OCI-LY3 (cell line): Measurements from ENCODE around the gene CCDC175.
A peak's percentile ranks its signal among the peaks of the same experiment; 100 is the strongest.

Experiments used
- H2AFZ ChIP-seq: fragments of 200-600, 300-600 bp; shearing (Covaris generic); 2 replicates; pipeline ENCODE4 v1.6.0; 2014; ENCODE audit warnings: antibody characterized with exemption, low read depth, low read length
- H3K27ac ChIP-seq: fragments of 200-600, 300-600 bp; sonication (generic); 2 replicates; pipeline ENCODE4 v1.5.1; 2014; ENCODE audit warnings: mild to moderate bottlenecking, low read length, moderate library complexity, mixed read lengths
- H3K27me3 ChIP-seq: fragments of 200-600, 300-600 bp; sonication (generic); 2 replicates; pipeline ENCODE4 v1.6.1; 2014; ENCODE audit warnings: low read depth, low read length, mixed read lengths
- H3K36me3 ChIP-seq: fragments of 200-600, 300-600 bp; sonication (generic); replicated peaks from 2 replicates; pipeline ENCODE3; 2014; ENCODE audit warnings: low read depth, low read length, mixed read lengths
- H3K4me1 ChIP-seq: fragments of 300-600, 200-600 bp; sonication (generic); 2 replicates; pipeline ENCODE4 v1.6.1; 2014; ENCODE audit warnings: low read length, mixed read lengths
- H3K4me2 ChIP-seq: fragments of 200-600, 300-600 bp; sonication (generic); 2 replicates; pipeline ENCODE4 v1.6.1; 2014; ENCODE audit warnings: low read length, mixed read lengths
- H3K4me3 ChIP-seq: fragments of 300-600, 200-600 bp; sonication (generic); 2 replicates; pipeline ENCODE4 v1.5.1; 2014; ENCODE audit warnings: antibody characterized with exemption, mild to moderate bottlenecking, low read length, moderate library complexity
- H3K79me2 ChIP-seq: fragments of 300-600, 200-600 bp; shearing (Covaris generic); 2 replicates; pipeline ENCODE4 v1.6.1; 2014; ENCODE audit warnings: mild to moderate bottlenecking, low read length, mixed read lengths
- H3K9ac ChIP-seq: fragments of 300-600, 200-600 bp; shearing (Covaris generic); 2 replicates; pipeline ENCODE4 v1.6.0; 2014; ENCODE audit warnings: mild to moderate bottlenecking, low read length, moderate library complexity
- H3K9me3 ChIP-seq: fragments of 200-600, 300-600 bp; shearing (Covaris generic); 2 replicates; pipeline ENCODE4 v1.6.1; 2014; ENCODE audit warnings: low read length, mixed read lengths; ENCODE audit not compliant: insufficient read depth
- H4K20me1 ChIP-seq: fragments of 200-600, 300-600 bp; sonication (generic); 2 replicates; pipeline ENCODE4 v1.6.1; 2016; ENCODE audit warnings: low read length, mixed read lengths; ENCODE audit not compliant: insufficient read depth
- EZH2phosphoT487 ChIP-seq: fragments of 200-600 bp; shearing (Covaris generic); IDR thresholded peaks from 2 replicates; pipeline ENCODE4 v1.6.1; 2018; ENCODE audit warnings: antibody characterized with exemption, mixed run types, low read depth
- TF ChIP-seq, protein P1 (sequence below): fragments of 200-600, 300-600 bp; sonication (generic); IDR thresholded peaks from 2 replicates; pipeline ENCODE4 v1.5.1; 2014; ENCODE audit warnings: antibody characterized with exemption, low read length, low read depth

CCDC175 gene

DNA sequence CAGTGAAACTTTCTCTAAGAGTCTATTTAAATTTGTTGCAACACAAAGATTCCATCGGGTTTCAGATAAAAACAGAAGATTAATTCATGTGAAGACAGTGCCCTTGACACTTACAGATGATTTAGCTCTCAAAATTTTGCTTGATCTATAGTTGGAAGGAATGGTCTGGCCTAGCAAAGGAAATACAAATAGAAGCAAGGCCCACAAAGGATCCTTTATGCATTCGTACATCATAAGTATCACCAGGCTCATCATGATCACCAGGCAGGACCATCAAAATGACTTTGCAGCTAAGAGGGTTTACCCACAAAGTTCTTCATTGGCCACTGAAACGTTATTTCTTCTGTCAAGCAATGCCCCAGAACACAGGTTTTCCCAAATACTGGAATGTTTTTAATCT is 67.5 kb downstream of the CCDC175 start:
- no peak overlapping the region for H3K4me2 ChIP-seq
- peaks cover 7% of the 10 kb centered on the region; the same call in 1 of the 2 replicates for H3K27me3 ChIP-seq
- no peaks in the 10 kb centered on the region for H3K9me3 ChIP-seq
- no peaks in the 10 kb centered on the region for H3K79me2 ChIP-seq
- no peaks in the 10 kb centered on the region for H4K20me1 ChIP-seq
- TF ChIP-seq, protein P1, sequence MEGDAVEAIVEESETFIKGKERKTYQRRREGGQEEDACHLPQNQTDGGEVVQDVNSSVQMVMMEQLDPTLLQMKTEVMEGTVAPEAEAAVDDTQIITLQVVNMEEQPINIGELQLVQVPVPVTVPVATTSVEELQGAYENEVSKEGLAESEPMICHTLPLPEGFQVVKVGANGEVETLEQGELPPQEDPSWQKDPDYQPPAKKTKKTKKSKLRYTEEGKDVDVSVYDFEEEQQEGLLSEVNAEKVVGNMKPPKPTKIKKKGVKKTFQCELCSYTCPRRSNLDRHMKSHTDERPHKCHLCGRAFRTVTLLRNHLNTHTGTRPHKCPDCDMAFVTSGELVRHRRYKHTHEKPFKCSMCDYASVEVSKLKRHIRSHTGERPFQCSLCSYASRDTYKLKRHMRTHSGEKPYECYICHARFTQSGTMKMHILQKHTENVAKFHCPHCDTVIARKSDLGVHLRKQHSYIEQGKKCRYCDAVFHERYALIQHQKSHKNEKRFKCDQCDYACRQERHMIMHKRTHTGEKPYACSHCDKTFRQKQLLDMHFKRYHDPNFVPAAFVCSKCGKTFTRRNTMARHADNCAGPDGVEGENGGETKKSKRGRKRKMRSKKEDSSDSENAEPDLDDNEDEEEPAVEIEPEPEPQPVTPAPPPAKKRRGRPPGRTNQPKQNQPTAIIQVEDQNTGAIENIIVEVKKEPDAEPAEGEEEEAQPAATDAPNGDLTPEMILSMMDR = no peak
- no peak for TF ChIP-seq EZH2phosphoT487
- H2AFZ ChIP-seq = no peak overlapping the region
- peaks cover 4% of the 10 kb centered on the region for H3K36me3 ChIP-seq
- no peak overlapping the region for H3K4me3 ChIP-seq
- no peak overlapping the region for H3K9ac ChIP-seq
- H3K27ac ChIP-seq = no peak overlapping the region
- H3K4me1 ChIP-seq = no peaks in the 10 kb centered on the region

DNA sequence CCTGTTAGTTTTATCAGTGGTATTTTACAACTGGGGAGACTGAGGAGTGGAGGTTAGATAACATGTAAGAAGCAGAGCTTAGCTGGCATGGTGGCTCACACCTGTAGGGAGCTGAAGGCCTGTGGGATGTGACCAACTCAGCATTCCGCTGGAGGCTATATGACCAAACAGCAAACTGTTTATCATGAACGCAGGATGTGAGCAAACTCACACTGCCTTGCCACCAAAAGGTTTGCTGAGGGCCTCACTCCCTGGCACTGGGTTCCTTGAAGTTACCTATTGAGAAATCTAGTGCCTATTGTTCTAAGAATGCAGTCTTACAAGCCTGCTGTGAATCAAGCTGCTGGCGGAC is 68.9 kb downstream of the CCDC175 start:
- no peak overlapping the region for H3K4me2 ChIP-seq
- no peaks in the 10 kb centered on the region for H3K79me2 ChIP-seq
- H3K4me1 ChIP-seq = no peaks in the 10 kb centered on the region
- H3K27ac ChIP-seq = no peak overlapping the region
- H3K36me3 ChIP-seq = peaks cover 12% of the 10 kb centered on the region
- peaks cover 7% of the 10 kb centered on the region; the same call in 1 of the 2 replicates for H3K27me3 ChIP-seq
- no peaks in the 10 kb centered on the region for H3K9me3 ChIP-seq
- H3K4me3 ChIP-seq = no peak overlapping the region
- TF ChIP-seq EZH2phosphoT487 = no peak
- TF ChIP-seq, protein P1 = no peak
- no peaks in the 10 kb centered on the region for H4K20me1 ChIP-seq
- no peak overlapping the region for H2AFZ ChIP-seq
- H3K9ac ChIP-seq = no peak overlapping the region

DNA sequence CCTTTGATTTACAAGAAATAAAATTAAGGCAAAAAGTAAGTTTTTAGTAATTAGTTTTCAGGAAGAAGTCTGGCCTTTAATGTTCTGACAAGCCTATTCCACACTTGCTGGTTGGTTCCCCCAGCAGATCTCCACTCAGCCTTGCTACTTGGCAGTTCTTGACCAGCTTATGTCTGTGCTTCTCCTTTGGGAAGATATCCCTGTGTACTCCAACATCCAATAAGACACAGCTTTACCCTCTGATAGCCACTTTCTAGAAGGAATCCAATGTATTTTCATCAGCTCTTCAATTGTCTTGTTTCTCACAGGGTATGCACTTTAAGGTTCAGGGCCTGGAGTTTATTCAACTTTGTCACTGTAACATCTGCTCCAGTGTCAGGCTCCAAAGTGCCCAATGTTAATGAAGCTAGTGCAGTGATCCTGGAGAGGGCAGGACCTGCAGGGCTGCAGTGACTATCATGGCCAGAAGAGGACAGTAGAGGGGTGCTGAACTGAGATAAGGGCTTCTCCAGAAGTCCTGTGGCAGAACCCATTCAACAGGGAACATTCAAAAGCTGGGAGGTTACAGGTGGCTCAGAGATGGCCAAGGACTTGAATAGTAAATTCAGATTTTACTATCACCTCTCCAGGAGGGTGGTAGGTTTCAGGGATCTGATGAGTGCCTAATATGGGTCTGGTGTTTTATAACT is 69.4 kb downstream of the CCDC175 start:
- Histone ChIP-seq H3K4me3 (no peak overlapping the region), H3K9me3 (no peaks in the 10 kb centered on the region), H3K4me1 (no peaks in the 10 kb centered on the region), H3K27me3 (peaks cover 6% of the 10 kb centered on the region; the same call in 1 of the 2 replicates), H3K79me2 (no peaks in the 10 kb centered on the region), H3K36me3 (peaks cover 12% of the 10 kb centered on the region), H3K4me2 (no peak overlapping the region), H3K27ac (no peak overlapping the region), H3K9ac (no peak overlapping the region), H2AFZ (no peak overlapping the region), H4K20me1 (no peaks in the 10 kb centered on the region)
- TF ChIP-seq EZH2phosphoT487 = no peak
- TF ChIP-seq, protein P1 = peak; percentile 95

DNA sequence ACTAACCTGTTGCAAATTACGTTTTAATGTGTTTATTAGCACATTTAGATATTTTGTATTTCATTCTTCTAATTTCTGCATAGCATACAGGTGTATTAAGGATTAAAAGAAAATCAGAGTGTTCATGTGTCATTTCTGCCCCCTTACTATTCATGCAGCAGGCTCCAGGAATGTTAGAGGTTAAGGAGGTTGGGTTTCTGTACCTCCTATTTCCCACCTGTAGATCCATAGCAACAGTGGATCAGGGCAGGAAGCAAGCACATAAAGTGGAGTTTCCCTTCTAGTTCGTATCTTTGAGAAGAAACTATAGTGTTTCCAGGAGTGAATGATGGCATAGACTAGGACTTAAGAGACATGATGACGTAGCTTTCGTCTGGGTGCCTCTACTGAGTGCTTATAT is 73.4 kb downstream of the CCDC175 start:
- TF ChIP-seq, protein P1 = no peak
- no peak for TF ChIP-seq EZH2phosphoT487
- no peaks in the 10 kb centered on the region for H4K20me1 ChIP-seq
- no peak overlapping the region for H2AFZ ChIP-seq
- H3K79me2 ChIP-seq = no peaks in the 10 kb centered on the region
- H3K4me2 ChIP-seq = no peak overlapping the region
- peaks cover 14% of the 10 kb centered on the region for H3K36me3 ChIP-seq
- no peak overlapping the region for H3K4me3 ChIP-seq
- H3K27ac ChIP-seq = no peak overlapping the region
- no peaks in the 10 kb centered on the region for H3K4me1 ChIP-seq
- H3K9ac ChIP-seq = no peak overlapping the region
- no peaks in the 10 kb centered on the region for H3K27me3 ChIP-seq
- H3K9me3 ChIP-seq = no peaks in the 10 kb centered on the region
